GM19397 (cell line): Measurements from ENCODE around the gene RALGPS1.
A peak's percentile ranks its signal among the peaks of the same experiment; 100 is the strongest.

Source experiments
- ATAC-seq: cut with Tn5 transposase; IDR thresholded peaks from one replicate; pipeline ENCODE4 v1.9.1; 2021; ENCODE audit warnings: mild to moderate bottlenecking, moderate library complexity; ENCODE audit not compliant: unreplicated experiment

RALGPS1 gene, protein sequence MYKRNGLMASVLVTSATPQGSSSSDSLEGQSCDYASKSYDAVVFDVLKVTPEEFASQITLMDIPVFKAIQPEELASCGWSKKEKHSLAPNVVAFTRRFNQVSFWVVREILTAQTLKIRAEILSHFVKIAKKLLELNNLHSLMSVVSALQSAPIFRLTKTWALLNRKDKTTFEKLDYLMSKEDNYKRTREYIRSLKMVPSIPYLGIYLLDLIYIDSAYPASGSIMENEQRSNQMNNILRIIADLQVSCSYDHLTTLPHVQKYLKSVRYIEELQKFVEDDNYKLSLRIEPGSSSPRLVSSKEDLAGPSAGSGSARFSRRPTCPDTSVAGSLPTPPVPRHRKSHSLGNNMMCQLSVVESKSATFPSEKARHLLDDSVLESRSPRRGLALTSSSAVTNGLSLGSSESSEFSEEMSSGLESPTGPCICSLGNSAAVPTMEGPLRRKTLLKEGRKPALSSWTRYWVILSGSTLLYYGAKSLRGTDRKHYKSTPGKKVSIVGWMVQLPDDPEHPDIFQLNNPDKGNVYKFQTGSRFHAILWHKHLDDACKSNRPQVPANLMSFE

GRCh38 chr9:126914458-126915280 lies at the start of gene RALGPS1:
Gene RALGPS1, plus strand, starts transcription at chr9:126914782. Its CDS starts 47,508 bp downstream, at chr9:126962290.
- ATAC-seq: peak; percentile 98

DNA sequence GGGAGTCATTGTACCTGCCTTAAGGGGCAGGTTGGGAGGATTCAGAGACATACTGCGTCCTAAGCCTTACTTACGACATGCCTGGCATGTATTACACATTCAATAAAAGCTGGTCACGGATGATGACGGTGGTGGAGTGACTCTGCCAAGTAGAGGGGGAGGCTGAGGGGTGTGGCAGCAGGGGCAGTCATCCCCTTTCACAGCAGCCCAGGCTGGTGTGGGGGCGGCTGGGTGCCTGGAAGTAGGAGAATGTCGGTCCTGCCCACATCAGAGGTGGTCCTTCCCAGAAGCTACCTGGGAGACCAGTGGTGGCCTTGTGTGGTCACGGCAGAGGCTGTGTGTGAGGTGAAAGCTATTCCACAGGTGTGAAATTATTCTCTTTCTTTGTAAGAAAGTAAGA lies 45.2 kb upstream of the RALGPS1 start:
- ATAC-seq: no peak

GRCh38 chr9:126872516-126872915 lies 42.1 kb upstream of the RALGPS1 start:
- no peak for ATAC-seq

DNA sequence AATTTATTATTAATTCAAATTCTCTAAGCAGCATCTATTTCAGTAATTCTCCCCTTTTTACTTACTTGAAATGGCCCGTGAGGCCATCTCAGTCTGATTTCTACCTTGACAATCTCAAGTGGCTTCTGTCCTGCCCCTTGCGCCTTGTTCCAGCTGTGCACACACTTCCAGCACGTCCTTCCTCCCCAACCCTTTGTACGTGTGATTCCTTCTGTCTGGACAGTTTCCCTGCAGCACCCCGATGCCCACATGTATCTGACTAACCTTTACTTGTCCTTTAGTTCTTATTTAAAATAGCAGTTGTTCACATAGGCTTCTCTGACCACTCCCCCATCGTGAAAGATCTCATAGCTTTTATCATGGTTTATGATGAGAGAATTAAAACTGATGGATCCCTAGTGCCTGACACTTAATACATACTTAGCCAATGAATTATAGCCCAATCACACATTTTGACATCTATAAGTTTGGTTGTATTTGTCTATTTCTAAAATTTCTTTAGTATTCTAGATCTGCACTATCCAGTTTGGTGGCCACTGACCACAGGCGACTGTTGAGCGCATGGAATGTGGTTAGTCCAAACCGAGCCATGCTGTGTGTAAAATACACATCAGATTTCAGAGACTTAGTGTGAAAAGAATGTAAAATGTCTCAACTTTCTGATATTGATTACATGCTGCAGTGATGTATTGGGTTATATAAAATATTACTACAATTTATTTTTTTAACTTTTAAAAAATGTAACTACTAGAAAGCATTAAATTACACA lies 39.9 kb upstream of the RALGPS1 start:
- no peak for ATAC-seq

DNA sequence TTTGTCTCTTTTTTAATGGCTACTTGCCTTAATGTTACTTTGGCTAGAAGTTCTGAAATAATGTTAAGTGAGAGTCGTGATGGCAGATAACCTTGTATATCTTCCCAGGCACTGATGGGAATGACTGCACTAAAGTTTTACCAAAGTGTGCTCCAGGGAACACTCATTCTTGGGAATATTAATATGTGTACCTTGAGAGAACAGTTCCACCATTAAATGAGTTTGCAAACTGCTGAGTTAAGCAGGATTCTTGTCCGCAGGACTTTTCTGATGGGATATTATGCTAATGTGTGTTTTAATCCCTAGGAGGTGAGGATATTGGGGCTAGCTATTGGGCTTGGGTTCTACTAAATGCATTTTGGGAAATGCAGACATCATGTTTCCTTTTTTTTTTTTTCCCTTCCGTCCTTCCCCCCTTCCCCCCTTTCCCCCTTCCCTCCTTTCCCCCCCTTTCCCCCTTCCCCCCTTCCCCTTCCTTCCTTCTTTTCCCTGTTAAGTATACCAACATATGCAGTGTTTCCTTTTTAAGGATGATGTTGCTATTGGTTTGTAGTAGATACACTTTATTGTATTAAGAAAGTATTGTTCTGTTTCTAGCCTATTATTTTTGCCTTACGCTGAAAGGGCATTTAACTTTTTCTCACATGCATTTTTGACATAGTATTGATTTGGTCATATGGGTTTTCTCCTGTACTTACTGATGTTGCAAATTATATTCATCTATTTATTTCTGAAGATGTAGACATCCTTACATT lies 38.6 kb upstream of the RALGPS1 start:
- no peak for ATAC-seq

DNA sequence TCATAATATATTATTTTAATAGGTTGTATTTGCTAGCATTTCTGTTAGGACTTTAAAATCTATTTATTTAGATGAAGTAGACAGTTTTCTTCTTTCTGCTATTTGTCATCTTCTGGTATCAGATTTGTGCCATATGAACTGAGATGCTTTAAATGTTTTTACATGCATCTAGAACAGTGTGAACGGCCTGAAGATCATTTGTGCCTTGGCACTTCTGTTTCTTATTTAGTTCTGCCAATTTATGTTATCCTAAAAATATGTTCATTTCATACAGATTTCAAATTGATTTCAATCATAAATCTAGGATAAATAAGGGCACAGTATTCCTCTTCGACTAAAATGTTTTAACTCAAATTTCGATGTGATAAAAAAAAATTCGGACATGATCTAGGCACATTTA lies 38.1 kb upstream of the RALGPS1 start:
- ATAC-seq: no peak

DNA sequence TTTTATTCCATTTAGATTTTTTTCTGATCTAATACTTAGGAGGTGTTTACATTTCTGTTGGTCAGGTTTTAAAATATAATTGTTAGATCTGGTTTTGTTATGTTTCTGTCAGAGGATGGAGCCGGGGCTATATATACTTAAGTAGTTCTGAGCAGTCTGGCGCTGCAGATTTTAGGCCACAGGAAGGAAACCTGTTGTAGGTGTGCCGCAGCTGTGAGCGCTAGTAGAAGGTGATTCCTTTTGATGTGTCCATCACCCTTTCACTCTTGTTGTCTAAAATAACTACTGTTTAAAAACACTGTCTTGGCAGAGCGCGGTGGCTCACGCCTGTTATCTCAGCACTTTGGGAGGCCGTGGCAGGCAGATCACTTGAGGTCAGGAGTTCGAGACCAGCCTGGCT lies 37.2 kb upstream of the RALGPS1 start:
- no peak for ATAC-seq

DNA sequence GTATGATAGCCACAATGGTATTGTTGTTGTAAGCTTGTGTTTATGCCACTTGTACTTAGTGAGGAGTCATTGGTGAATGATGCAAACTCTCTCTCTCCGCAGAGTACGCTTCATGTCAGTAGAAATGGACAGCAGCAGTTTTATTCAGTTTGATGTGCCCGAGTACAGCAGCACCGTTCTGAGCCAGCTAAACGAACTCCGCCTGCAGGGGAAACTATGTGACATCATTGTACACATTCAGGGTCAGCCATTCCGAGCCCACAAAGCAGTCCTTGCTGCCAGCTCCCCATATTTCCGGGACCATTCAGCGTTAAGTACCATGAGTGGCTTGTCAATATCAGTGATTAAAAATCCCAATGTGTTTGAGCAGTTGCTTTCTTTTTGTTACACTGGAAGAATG lies 35.3 kb upstream of the RALGPS1 start:
- ATAC-seq: no peak

DNA sequence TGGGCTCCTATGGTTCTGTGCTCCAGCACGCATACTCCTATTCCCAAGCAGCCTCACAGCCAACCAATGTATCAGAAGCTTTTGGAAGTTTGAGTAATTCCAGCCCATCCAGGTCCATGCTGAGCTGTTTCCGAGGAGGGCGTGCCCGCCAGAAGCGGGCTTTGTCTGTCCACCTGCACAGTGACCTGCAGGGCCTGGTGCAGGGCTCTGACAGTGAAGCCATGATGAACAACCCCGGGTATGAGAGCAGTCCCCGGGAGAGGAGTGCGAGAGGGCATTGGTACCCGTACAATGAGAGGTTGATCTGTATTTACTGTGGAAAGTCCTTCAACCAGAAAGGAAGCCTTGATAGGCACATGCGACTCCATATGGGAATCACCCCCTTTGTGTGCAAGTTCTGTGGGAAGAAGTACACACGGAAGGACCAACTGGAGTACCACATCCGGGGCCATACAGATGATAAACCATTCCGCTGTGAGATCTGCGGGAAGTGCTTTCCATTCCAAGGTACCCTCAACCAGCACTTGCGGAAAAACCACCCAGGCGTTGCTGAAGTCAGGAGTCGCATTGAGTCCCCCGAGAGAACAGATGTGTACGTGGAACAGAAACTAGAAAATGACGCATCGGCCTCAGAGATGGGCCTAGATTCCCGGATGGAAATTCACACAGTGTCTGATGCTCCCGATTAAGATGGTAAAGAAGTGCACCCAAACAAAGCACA lies 34.2 kb upstream of the RALGPS1 start:
- no peak for ATAC-seq

- no peak for ATAC-seq
Measured at GRCh38 chr9:126880947-126881332, 33.6 kb upstream of the RALGPS1 start.

DNA sequence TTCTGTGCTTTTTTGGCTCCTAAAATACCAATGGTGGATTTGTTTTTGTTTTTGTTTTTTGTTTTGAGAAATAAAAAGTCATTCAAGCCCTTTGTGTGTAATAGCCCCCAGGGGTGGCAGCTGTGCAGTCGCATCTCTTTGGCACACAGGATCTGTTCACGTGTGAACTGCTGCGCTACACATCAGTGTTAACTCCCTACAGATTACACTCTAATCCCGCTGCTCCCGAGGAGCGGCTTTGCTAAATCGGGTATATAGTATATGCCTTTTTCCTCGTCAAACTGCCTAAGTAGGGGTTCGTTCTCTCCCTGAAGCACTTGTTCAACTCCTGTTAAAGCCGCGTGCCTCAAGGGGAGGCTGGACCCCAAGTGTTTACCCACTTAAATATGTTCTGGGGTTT lies 31.8 kb upstream of the RALGPS1 start:
- ATAC-seq: no peak

DNA sequence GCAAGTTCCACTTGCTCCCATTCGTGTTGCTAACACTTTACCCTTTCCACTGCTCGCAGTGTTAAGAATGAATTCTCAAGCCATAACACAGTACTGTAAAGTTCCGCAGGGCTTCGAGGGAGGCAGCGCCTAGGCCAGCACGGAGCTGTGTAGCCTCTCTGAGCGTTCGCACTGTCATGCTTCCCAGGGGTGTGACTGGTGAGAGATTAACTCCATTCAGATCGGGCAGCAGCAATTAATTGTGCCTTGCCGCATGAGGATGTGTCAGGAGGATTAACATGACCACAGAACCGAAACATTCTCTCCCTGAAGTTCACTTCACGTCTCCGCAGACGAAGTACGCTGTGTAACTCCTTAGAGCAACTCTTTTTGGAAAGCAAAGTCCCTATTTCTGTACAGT lies 30.9 kb upstream of the RALGPS1 start:
- ATAC-seq: no peak

GRCh38 chr9:126885131-126885641 lies 29.4 kb upstream of the RALGPS1 start:
- no peak for ATAC-seq

GRCh38 chr9:126886034-126886822 lies 28.4 kb upstream of the RALGPS1 start:
- ATAC-seq: no peak

GRCh38 chr9:126886897-126887296 lies 27.7 kb upstream of the RALGPS1 start:
- no peak for ATAC-seq

DNA sequence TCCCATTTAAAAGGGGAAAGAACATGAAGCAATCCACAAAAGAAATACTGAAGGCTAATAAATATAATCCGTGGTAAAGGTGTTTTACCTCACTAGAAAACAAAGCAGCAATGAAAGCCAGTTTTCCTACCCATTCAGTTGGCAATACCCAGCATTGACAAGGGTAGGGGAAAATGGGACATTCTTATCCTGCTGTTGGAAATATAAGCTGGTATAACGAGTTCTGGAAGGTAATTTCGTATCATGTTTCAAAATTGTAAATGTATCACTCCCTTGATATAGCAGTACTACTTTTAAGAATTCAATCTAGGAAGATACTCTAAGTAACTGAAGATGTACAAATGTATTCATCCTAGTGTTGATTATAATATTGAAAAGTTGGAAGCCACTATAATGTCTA lies 22.9 kb upstream of the RALGPS1 start:
- no peak for ATAC-seq

DNA sequence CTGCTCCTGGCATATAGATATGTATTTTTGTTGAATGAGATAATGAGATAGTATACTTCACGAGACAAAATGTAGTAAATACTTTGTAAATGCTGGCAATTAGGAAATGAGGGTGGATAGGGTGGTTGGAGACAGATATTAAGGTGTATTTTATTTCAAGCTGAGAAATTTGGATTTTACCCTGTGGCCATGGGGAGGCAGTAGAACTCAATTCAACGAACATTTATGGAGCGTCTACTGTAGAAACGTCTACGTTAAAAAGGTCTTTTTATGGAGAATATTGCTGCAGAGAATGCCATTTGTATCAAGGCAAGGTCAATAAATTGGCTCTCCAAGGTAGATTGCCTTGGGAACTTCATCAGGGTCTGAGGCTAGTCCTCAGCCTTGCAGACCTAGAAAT lies 21.5 kb upstream of the RALGPS1 start:
- ATAC-seq: no peak

- ATAC-seq: no peak
Measured at GRCh38 chr9:126894052-126894603, 20.5 kb upstream of the RALGPS1 start.
